NCI-H345 treated with DMSO at 0.1 percent for 48 hours (cell line): Measurements from ENCODE around the gene PHTF2.

ENCODE experiments used
- DNase-seq: peaks from one replicate; lab custom pipeline; 2025; ENCODE audit not compliant: unreplicated experiment; lab: John Stamatoyannopoulos, UW

PHTF2 gene

GRCh38 chr7:77791956-77792355 is 6.6 kb upstream of the PHTF2 start:
- DNase-seq: no peak

- no peak for DNase-seq
These were observed 4.6 kb upstream of the PHTF2 start for GRCh38 chr7:77794000-77794399.

- no peak for DNase-seq
These were observed 2.5 kb upstream of the PHTF2 start for GRCh38 chr7:77796109-77796508.

DNA sequence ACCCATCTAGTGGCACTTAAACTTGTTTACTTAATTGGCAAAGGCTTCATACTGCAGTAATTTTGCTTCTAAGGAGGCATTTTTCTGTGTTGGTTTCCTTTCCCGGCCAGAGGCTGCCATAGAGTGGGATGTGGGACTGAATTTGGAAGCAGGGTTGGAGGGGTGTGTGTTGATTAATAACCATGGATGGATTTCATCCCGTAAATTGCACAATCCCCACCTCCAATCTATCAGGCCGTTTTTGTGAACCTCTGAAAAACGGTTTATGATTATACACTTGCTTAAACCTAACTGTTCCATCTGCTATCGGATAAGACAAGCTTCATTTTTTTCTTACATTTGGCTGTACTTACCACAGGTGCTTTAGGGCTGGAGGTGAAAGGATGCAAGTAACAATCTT is 1.6 kb upstream of the PHTF2 start:
- DNase-seq: no peak

- no peak for DNase-seq
These were observed 709 bp upstream of the PHTF2 start for GRCh38 chr7:77797734-77798393.

GRCh38 chr7:77799078-77799964 is 748 bp downstream of the PHTF2 start:
- no peak for DNase-seq

GRCh38 chr7:77800158-77800557 is 1.6 kb downstream of the PHTF2 start:
- no peak for DNase-seq

GRCh38 chr7:77800730-77801129 is 2.2 kb downstream of the PHTF2 start:
- no peak for DNase-seq

DNA sequence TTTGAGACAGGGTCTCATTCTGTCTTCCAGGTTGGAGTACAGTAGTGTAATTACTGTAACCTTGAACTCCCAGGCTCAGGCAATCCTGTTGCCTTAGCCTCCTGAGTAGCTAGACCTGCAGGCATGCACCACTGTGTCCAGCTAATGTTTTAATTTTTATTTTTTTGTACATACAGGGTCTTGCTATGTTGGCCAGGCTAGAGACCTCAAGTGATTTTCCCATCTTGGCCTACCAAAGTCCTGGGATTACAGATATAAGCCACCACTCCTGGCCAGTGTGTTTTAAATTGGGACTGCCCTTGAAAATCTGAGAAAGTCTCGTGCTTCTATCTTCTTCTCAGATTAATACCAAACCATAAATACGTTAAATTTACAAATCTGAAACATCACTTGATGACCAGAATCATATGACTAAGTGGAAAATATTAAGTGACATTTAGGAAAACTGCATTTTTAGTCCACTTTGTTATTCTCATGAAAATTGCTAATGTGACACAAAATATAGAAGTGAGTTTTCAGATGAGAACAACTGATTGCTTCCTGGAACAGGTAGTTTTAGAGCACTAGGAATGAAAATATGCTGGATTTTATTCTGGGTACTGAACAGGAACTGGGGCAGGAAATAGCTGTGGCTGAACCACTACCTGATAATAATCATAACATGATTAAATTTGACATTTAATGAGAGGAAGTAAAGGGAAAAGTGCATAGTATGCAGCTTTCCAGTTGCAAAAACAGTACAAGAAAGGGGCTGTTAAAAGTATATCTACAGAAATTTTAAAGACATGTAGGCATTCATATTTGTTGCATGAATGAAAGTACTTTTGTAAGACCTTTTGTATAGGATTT is 4.2 kb downstream of the PHTF2 start:
- no peak for DNase-seq

DNA sequence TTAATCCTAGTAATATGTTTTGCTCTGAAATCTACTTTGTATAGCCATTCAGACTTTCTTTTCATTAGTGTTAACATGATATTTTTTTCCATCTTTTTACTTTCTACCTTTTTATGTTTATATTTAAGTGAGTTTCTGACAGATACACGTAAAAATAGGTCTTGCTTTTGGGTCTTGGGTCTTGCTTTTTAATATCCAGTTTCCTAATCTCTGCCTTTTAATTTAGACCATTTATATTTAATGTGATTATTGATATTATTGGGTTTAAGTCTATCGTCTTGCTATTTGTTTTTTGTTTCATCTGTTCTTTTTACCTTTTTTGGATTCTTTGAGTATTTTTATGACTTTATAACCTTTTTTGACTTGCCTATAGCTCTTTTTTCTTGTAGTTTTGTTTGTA is 7.9 kb downstream of the PHTF2 start:
- no peak for DNase-seq

DNA sequence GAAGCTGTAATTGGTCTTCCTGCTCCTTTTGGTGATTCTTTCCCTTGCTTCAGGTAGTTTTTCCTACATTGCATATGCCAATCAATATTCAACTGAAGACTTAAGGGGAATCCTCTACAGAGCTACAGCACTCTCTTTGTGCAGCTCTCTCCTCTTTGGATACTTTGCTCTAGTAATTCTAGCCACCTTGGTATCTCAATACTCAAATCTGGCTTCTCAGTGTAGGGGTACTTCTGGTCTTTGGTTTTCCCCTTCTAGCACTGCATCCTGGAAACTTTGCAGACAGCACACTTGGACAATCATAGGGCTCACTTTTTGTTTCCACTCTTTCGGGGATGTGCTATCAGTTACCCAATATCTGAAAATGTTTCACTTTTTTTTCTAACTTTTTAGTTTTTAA is 9.9 kb downstream of the PHTF2 start:
- no peak for DNase-seq

DNA sequence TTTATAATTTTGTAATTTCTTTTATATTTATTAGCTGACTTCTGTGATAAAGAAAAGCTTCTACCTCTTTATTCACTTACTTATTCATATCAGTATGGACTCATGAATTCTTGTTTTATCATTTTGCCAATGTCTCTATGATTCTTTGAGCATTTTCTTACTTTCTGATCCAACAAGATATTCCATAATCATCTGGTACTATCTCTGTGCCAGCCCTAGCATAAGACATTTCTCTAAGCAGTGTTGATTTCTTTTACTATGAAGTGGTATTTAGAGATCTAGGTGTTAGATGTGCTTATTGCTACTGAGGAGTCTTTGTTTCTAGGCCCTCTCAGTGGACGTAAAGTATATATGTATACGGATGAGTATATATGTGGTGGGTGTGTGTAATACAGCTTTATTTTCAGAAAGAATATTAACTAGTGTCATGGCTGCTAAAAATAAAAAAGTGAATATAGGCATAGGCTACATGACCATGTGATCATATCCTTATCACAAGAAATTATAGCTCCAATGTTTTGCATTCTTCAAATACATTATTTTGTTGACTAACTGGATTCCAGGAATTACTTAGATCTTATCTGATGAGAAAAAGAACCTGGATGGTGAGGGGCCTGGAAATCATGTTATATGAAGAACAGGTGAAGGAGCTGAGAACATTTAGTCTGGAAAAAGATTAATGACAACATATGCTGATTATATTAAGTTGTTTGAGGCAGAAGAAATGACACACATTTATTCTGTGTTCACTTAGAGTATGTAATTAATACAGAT is 13.1 kb downstream of the PHTF2 start:
- no peak for DNase-seq

DNA sequence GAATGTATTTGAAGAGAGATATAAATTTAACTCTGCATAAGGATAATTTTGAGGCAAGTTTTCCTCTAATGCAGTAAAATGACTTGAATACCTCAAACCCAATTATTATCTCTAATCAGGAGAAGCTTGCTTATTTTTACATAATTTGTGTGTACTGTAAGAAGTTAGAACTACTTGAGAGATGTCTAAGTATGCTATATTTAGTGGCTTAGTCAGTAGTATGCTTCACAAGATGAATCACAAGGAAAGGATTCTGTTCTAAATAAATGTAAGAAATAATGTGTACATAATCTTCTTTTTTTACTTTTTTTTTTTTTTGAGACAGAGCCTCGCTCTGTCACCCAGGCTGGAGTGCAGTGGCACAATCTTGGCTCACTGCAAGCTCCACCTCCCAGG is 13.7 kb downstream of the PHTF2 start:
- DNase-seq: no peak

DNA sequence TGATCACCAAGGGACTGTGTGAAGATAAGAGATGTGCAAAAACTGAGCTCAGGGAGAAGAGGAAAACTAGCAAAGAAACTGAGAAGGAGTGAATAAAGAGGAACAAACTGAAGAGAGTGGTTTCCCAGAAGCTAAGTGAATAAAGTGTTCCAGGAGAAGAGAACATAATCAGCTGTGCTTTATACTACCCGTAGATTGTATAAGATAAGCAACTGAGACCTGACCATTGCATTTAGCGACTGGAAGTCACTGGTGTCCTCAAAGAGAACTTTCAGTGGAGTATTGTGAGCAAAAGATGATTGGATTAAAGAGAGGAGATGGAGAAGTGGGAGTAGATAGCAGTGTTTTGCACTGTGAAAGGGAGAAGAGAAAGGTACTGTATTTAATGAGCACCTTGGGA is 14.6 kb downstream of the PHTF2 start:
- DNase-seq: no peak

- DNase-seq: no peak
These were observed 20.4 kb downstream of the PHTF2 start for GRCh38 chr7:77819021-77819420.

GRCh38 chr7:77820967-77821366 is 22.4 kb downstream of the PHTF2 start:
- DNase-seq: no peak

DNA sequence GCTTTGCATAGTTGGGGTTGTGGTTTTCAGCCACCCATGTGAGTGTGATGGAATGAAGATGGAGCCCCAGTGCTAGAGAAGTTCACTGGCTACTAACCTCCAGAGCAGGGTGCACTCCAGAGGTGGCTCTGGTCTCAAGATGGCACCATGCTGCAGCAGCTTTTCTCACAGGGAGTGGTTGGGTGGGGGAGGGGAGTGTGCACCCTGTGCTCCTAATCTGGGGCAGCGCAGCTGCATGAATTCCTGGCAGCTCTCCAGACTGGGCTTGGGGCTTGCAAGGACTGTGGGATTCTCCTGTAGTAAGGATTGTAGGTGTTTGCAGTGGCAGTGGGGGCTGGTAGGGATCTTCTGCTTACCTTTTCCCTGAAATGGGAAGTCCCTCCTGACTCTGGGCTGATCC is 23.7 kb downstream of the PHTF2 start:
- no peak for DNase-seq

GRCh38 chr7:77823787-77824186 is 25.2 kb downstream of the PHTF2 start:
- DNase-seq: no peak

DNA sequence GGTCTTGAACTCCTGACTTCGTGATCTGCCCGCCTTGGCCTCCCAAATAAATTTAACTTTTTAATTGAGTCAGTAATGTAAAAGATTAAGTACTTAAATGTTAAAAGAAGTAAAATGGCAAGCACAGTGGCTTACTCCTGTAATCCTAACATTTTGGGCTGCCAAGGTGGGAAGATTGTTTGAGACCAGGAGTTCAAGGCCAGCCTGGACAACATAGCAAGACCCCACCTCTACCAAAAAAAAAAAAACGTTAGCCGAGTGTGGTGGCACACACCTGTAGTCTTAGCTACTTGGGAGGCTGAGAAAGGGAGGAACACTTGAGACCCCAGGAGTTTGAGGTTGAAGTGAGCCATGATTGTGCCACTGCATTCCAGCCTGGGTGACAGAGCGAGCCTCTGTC is 26.1 kb downstream of the PHTF2 start:
- DNase-seq: no peak

DNA sequence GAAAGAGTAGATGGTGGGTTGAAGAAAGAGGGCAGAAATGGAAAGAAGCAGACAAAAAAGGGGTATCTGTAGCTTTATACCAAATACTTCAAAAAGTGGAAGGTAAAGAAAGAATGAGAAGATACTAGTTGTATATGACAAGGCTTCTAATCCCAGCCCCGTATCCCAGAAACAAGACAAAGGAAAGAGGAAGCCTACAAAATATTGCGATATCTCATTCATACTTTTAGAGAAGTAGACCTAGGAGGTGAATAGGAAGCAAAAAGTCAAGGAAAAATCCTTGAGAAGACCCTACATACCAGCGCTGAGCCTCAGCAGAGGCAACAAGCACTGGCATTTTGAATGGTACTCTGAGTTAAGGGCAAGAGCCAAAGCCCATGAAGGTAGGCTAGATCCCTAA is 26.6 kb downstream of the PHTF2 start:
- DNase-seq: no peak

GRCh38 chr7:77826300-77826699 is 27.7 kb downstream of the PHTF2 start:
- DNase-seq: no peak
